Superior temporal gyrus (tissue), 1 donor: ENCODE data around the gene TMTC1.
"Not testable (repeated sequence)": the region's sequence is repeated elsewhere in the genome, so short reads cannot be mapped to it uniquely, and the experiment has no call there.

Experiments used
- DNase-seq: peaks from one replicate; pipeline ENCODE4 v3.0.0-alpha.2; 2016; ENCODE audit errors: extremely low spot score

The TMTC1 gene

DNA sequence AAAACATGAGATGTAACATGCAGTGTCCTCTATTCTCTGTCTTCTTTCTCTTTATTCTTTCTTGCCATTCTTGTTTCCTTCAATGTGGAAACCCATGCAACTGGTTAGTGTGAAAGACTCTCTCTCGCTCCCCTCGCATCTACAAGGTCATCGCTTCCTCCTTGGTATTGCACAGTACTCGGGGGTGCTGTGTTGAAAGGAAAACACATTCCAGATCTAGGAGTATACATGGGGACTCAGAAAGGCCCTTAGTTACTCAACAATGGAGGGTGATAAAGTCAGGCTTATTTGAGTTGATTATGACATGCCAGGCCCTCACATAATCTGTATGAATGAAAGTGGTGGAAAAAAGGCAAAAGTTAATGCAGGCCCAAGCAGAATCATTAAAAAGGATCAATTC is 210.8 kb downstream of the TMTC1 start:
- DNase-seq: no peak

DNA sequence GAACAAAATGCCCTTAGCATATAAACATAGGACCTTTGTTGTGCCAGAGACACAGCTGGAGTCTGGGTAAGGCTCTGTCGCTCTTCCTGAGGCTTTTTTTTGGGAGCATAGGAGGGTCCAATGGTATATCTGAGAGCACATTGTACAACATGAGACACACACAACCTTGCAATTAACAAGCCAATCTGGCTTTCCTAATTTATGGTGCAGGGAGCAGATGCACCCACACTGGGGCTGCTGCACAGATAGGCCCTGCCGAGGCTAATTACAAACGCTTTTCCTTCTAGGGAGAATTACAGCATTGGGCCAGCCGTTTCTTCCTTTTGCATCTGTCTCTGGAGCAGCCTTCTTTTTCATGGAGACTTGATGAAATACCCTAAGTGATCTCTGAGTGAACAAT is 211.3 kb downstream of the TMTC1 start:
- DNase-seq: no peak

DNA sequence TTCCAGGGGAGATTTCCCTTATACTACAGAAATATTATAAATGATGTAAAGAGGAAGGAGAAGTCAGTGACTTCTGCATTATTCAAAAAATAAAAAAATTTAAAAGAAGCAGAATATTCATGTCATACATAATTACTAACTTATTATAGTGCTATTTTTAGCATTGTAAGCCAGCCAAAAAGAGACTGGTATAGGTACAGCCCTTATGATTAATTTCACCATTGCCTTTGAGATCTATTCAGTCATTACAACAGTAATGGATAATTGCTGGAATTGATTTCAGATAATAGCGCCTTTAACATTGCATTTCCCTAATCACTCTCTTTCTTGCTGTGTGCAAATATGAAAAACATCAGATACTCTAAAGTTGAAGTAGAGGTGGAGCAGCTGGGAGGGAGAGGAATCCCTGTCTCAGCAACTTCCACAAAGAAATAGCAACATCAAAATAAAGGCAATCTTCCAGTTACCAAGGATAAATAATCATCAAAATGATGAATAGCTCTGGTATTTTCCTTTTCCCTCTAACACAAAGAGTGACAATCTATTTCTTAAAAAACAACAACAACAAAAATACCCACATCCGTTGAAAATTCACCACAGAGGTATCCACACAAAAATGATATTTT is 214.5 kb downstream of the TMTC1 start:
- no peak for DNase-seq

GRCh38 chr12:29566441-29566840 is 217.3 kb downstream of the TMTC1 start:
- DNase-seq: no peak

- DNase-seq: no peak
Observed at GRCh38 chr12:29565727-29566126, 218.0 kb downstream of the TMTC1 start.

DNA sequence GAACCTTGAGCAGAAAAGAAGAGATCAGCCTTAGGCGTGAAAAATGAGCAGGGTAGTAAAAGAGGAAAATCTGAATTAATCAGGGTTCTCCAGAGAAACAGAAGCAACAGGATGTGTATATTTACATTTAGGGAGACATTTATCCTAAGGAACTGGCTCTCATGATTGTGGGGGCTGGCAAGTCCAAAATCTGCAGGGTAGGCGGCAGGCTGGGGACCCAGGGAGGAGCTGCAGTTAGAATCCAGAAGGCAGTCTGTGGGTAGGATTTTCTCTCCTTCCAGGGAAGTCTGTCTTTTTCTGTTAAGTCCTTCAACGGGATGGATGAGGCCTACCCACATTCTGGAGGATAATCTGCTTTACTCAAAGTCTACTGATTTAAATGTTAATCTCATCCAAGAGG is 218.8 kb downstream of the TMTC1 start:
- no peak for DNase-seq

- DNase-seq: no peak
Observed at GRCh38 chr12:29563636-29564035, 220.1 kb downstream of the TMTC1 start.

GRCh38 chr12:29563071-29563470 is 220.7 kb downstream of the TMTC1 start:
- no peak for DNase-seq

DNA sequence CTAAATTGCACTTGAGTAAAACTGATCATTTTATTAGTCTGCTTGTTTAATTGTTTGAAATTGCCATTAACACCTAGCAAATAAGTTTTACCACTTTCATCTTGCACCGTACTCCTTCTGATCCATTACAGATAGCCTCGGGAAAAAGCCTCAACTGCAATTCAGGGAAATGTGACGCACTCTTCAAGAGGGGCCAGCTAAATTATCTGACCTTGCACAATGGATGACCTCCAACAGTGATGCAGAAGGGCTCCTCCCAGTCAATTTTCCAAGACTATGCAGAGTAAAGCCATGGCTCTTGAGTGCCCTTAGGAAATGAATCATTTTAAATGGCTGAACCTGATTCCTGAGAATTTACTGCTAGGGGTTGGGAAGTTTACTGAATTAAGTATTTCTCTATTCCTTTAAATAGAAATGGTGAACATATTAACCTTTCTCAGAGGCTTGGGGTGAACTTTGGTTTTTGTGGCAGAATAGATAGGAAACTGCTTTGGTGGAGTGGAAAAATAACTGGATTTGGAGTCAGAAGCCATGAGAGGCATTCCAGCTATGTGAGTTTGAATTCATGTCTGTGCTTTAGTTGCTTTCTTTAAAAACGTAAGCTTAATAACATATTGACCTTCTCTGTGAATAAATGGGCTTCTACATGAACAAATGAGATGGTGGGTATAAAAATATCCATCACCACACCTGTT is 221.5 kb downstream of the TMTC1 start:
- no peak for DNase-seq

GRCh38 chr12:29561664-29562071 is 222.1 kb downstream of the TMTC1 start:
- DNase-seq: no peak

- DNase-seq: no peak
Observed at GRCh38 chr12:29559198-29559597, 224.5 kb downstream of the TMTC1 start.

GRCh38 chr12:29556363-29556762 is 227.4 kb downstream of the TMTC1 start:
- no peak for DNase-seq

- not testable (repeated sequence) for DNase-seq
Observed at GRCh38 chr12:29555451-29555850, 228.3 kb downstream of the TMTC1 start.

DNA sequence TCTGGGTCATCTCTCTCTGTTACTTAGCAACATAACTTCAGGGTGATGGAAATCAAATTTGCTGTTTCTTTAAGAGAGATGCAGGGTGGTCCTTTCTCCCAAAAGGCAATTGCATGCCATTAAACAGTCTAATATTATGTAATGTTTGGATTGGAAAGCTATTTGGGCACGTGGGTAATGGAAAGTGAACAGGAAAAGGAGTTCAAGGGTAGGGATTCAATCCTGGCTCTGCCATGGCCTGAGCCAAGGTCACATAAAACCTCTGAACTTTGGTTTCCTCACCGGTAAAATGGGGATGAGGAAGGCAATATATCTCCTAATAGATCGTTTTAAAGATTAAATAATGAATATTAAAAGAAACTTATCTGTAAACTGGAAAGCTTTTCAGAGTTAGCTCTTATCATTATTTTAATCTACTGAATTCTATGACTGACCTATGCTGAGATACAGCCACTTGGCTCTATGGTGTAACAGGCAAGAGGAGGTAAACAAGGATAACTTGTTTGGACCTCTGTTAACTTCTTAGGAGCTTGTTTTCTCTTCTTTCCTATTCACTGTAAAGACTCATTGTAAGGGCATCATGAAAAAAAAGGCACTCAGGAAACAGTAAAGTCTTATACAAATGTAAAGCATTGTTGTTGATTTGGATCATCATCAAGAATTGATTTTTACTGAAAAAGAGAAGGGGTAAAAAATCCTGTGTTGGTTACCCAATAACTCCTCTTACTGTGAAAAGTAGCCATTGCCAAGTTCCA is 230.6 kb downstream of the TMTC1 start:
- DNase-seq: no peak

DNA sequence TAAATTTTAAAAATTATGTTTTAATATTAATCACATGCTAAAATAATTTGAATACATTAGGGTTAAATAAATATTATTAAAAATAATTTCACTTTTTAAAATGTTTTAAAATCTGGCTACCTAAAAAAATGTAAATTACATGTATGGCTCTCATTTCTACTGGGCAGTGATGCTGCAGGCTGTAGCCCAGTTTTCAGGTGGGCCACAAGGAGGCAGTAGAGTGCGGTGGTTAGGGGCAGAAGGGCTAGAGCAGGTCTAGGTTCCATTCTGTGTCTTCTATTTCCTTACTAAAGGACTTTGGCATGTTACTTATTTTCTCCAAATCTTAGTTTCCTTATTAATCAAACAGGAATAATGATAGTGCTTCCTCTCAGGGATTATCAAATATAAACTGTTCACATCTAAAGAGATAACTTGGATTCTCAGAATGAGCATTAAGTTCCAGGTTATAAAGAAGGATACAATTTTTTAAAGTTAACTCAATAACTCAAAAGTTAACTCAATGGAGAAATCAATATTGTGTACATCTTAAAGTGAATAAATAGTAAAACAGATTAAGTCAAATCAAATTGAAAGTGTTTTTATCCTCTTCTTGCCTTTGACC is 231.3 kb downstream of the TMTC1 start:
- peak; percentile 67 for DNase-seq

- DNase-seq: no peak
Observed at GRCh38 chr12:29551812-29552211, 231.9 kb downstream of the TMTC1 start.

DNA sequence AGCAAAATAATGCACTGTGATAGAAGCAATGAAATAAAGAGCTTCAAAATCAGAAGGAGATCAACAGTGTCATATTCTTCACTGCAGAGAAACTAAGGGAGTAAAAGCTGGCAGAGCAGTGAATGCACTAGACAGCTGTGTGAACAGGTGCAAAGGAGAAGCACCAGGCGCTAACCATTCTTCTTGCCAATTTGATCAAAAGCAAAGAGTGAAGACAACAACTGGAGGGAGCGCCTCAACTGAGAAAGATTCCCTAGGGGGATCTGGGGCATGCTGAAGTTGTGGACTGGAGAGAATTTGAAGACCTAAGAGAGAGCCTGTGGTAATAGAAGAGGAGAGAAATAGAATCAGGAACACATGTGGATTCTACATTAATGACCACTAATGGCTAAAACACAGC is 235.9 kb downstream of the TMTC1 start:
- no peak for DNase-seq

DNA sequence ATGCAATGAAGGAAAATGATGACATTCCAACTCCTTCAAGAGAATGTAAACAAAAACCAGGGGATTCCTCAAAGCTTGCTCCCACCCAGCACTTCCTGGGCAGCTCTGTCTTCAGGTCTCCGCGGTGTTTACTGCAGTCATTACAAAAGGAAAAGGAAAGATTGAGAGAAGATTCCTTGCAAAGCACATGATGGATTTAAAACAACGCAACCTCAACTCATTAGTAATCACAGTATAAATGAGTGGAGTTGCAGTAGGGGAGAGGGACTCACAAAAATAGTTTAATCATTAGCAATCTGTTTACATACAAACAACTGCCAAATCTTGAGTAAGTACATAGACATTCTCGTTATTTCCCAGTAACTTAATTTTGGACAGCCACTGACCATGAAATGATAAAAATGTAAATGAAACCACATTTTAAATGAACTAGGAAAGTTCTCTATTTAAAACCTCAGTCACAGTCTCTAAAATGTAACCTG is 236.6 kb downstream of the TMTC1 start:
- DNase-seq: no peak

DNA sequence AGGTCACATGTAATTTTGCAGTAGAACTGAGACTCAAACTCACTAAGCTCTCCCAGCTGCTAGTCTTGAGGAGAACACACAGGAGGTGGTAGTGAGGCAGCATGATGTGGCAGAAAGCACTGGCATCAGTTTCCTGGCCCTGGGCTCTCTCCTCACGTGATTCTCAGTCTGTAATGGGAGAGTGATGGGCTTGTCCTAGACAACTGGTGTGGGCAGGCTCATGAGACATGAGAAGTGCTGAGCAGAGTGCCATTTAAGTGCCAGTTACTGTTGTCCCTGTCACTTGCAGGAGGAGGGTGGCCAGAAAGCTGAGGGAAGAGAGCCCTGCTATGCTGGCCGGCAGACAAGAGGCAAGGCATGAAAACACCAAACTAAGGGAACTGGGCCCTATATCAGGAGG is 237.7 kb downstream of the TMTC1 start:
- no peak for DNase-seq

DNA sequence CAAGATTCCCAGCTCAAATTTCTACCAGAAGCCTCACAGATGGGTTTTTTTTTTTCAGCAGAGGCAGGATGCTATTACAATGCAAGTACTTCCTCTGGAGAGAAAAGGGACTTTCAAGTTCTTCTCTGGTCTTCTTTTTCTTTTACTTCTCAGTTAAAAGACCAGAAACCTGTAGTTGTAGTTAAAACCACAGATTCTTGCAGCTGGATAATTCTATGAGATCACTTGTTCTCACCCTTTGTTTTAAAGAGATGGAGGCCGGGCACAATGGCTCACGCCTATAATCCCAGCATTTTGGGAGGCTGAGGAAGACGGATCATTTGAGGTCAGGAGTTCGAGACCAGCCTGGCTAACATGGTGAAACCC is 238.7 kb downstream of the TMTC1 start:
- no peak for DNase-seq

DNA sequence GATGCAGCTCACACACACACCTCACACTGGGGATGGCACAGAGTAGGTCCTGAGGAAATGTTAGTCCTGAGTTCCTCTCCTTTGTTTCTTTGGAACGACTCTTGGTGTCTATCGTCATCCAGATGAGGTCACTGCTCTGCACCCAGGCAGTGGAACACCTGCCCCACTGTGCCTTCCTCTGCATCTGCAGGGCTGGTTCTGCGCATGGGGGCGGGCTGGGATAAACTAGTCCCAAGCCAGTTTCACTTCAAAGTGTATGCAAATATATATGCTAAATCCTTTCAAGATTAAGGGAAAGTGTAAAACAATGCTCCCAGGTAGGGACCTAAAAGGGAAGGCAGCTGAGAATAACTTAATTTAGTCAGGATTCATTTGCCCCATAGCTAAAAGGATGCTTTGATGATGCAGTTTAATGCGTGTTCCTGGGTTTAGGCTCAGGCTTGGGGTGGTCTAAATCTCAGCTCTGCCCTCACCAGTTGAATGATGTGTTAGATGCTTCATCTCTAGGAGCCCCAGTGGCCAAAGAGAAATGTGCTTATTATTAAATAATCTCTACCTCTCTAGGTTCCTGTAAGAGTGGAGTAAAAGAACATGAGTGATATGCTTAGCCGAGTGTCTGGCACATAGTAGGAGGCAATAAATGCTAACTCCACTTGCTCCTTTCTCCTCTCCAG is 239.2 kb downstream of the TMTC1 start:
- DNase-seq: no peak

DNA sequence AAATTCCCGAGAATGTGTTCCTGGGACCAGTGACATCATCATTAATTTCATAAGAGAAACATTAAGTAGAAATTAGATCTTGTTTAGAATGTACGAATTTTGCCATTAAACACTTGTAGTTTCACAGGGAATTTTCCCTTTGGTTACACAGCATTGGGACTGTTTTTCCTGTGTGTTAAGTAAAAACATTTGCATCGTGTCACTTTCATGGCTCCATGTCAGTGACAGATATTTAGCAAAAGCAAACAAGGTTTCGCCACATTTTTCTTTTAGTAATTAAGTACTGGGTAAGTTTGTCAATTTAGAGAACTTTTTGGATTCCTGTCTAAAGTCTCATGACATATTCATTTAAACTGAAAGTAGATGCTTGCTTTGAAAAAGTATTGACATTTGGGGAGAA is 240.7 kb downstream of the TMTC1 start:
- DNase-seq: no peak
